GM18499 (cell line): ENCODE results near the gene RPLP2.

Experiments
- ATAC-seq: cut with Tn5 transposase; IDR thresholded peaks from one replicate; pipeline ENCODE4 v1.9.1; 2021; ENCODE audit warnings: moderate number of reproducible peaks; ENCODE audit not compliant: insufficient read depth, unreplicated experiment

Gene RPLP2

GRCh38 chr11:861105-861479, 51.3 kb downstream of the RPLP2 start:
- ATAC-seq = no peak

GRCh38 chr11:862081-862661, 52.4 kb downstream of the RPLP2 start:
- ATAC-seq = no peak
